ENCODE measurements around the gene INPP4A. TPM values are rescaled to one million over a fixed set of nuclear protein-coding genes. Genes with fewer than 3 reads are reported as not detected.

The INPP4A gene
- total and polyA plus RNA-seq, 9 of the 15 experiments (the other 6 are each of a cell fraction or from before 2014, with no cell fraction given), result 1.8 to 15.7 (median 8.3) TPM

DNA sequence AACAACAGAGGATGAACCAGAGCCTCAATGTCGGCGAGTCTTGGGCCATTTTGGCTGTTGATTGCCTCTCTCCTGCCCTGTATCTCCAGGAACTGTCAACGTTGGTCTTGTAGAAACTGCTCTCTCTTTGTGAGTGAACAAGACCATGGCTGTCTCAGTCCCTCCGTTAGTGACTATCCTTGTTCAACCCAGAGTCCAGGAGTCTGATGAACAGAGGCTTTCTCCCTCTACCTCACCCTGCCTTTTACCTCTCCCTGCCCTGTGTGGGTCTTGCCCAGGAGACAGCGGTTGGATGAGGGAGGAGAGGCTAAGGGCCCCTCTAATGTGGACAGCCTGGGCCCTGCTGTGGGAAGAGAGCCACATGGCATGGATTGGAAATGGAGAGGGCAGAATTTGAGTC lies 32.8 kb downstream of the INPP4A start:
- H3K9me3 ChIP-seq (replicated peaks; ENCODE audit: control insufficient read depth, insufficient read depth, low read depth, low read length), result no peaks in the 10 kb centered on the region
- no peak overlapping the region for H3K9ac ChIP-seq (ENCODE audit: insufficient read depth in 1 of 2, low read depth in 2 of 2, low read length in 2 of 2)
- no peak overlapping the region for H3K27ac ChIP-seq (ENCODE audit: extremely low read depth, low read depth, low read length)
- WGBS (ENCODE audit: insufficient coverage, low coverage, missing lambda C conversion rate), result 66% methylated on average over 5 of the region's 5 CpGs
- H3K36me3 ChIP-seq (ENCODE audit: control insufficient read depth, insufficient read depth, low read length), result no peaks in the 10 kb centered on the region
- H3K4me1 ChIP-seq (replicated peaks in 1 of 2; ENCODE audit: control insufficient read depth in 2 of 2, insufficient read depth in 2 of 2, low read length in 2 of 2), result peaks cover under 1 to 24% of the 10 kb centered on the region in 2 experiments; a peak in 2 of 5 replicates
- CTCF ChIA-PET (ENCODE audit: low intra/inter-chr PET ratio), result no interaction called here
- H4K20me1 ChIP-seq (replicated peaks; ENCODE audit: control insufficient read depth, insufficient read depth, low read length), result peaks cover 40% of the 10 kb centered on the region
- FAIRE-seq (no peak), ATAC-seq (no peak), DNase-seq (ENCODE audit: extremely low read depth in 1 of 4, low spot score in 3 of 4) (no peak)
- peaks cover 4% of the 10 kb centered on the region; the same call in 2 of the 3 replicates for H3K79me2 ChIP-seq (ENCODE audit: control insufficient read depth, insufficient read depth, low read length)
- H3K9me1 ChIP-seq (ENCODE audit: control insufficient read depth, insufficient read depth, low read length), result peaks cover 17% of the 10 kb centered on the region
- H3K4me3 ChIP-seq, result no peak overlapping the region
- no peak overlapping the region for H2AFZ ChIP-seq (ENCODE audit: low read depth, low read length)
- intact Hi-C loops (cut with micrococcal nuclease) (no loop called here), in situ Hi-C loops (cut with MboI) (no loop called here)
- H3K27me3 ChIP-seq (ENCODE audit: control insufficient read depth in 2 of 2, insufficient read depth in 2 of 2, low read length in 2 of 2), result no peaks in the 10 kb centered on the region
- POLR2A ChIA-PET, result interaction anchor here (1.4 kb wide), 1 partner anchor 13 kb away, joined by 5 read pairs; no protein-coding TSS in a partner anchor
- no peak overlapping the region for H3K4me2 ChIP-seq (ENCODE audit: insufficient read depth, low read length)
- no TSS peak for BruUV-seq (replicated peaks)
- TF ChIP-seq ZNF699 (CRISPR knock-in tag; IDR thresholded peaks at IDR 0.05; ENCODE audit: insufficient replicate concordance) (no peak), MEF2D (tag; conservative IDR thresholded peaks at IDR 0.05; ENCODE audit: low read depth) (no peak), ZNF436 (CRISPR knock-in tag; IDR thresholded peaks at IDR 0.05) (no peak), NFATC3 (IDR thresholded peaks at IDR 0.05) (no peak), ZNF263 (CRISPR knock-in tag; IDR thresholded peaks at IDR 0.05; ENCODE audit: borderline replicate concordance) (no peak), ARNT (IDR thresholded peaks at IDR 0.05) (no peak)
- TF ChIP-seq, protein P1, sequence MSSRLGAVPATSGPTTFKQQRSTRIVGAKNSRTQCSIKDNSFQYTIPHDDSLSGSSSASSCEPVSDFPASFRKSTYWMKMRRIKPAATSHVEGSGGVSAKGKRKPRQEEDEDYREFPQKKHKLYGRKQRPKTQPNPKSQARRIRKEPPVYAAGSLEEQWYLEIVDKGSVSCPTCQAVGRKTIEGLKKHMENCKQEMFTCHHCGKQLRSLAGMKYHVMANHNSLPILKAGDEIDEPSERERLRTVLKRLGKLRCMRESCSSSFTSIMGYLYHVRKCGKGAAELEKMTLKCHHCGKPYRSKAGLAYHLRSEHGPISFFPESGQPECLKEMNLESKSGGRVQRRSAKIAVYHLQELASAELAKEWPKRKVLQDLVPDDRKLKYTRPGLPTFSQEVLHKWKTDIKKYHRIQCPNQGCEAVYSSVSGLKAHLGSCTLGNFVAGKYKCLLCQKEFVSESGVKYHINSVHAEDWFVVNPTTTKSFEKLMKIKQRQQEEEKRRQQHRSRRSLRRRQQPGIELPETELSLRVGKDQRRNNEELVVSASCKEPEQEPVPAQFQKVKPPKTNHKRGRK (tag; IDR thresholded peaks at IDR 0.05), result no peak
- TF ChIP-seq, protein P2, sequence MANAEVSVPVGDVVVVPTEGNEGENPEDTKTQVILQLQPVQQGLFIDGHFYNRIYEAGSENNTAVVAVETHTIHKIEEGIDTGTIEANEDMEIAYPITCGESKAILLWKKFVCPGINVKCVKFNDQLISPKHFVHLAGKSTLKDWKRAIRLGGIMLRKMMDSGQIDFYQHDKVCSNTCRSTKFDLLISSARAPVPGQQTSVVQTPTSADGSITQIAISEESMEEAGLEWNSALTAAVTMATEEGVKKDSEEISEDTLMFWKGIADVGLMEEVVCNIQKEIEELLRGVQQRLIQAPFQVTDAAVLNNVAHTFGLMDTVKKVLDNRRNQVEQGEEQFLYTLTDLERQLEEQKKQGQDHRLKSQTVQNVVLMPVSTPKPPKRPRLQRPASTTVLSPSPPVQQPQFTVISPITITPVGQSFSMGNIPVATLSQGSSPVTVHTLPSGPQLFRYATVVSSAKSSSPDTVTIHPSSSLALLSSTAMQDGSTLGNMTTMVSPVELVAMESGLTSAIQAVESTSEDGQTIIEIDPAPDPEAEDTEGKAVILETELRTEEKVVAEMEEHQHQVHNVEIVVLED (CRISPR knock-in tag; IDR thresholded peaks at IDR 0.05), result no peak
- TF ChIP-seq, protein P3, sequence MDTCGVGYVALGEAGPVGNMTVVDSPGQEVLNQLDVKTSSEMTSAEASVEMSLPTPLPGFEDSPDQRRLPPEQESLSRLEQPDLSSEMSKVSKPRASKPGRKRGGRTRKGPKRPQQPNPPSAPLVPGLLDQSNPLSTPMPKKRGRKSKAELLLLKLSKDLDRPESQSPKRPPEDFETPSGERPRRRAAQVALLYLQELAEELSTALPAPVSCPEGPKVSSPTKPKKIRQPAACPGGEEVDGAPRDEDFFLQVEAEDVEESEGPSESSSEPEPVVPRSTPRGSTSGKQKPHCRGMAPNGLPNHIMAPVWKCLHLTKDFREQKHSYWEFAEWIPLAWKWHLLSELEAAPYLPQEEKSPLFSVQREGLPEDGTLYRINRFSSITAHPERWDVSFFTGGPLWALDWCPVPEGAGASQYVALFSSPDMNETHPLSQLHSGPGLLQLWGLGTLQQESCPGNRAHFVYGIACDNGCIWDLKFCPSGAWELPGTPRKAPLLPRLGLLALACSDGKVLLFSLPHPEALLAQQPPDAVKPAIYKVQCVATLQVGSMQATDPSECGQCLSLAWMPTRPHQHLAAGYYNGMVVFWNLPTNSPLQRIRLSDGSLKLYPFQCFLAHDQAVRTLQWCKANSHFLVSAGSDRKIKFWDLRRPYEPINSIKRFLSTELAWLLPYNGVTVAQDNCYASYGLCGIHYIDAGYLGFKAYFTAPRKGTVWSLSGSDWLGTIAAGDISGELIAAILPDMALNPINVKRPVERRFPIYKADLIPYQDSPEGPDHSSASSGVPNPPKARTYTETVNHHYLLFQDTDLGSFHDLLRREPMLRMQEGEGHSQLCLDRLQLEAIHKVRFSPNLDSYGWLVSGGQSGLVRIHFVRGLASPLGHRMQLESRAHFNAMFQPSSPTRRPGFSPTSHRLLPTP (IDR thresholded peaks at IDR 0.05; ENCODE audit: borderline replicate concordance, extremely low read depth, insufficient read length), result no peak
- TF ChIP-seq, protein P4, sequence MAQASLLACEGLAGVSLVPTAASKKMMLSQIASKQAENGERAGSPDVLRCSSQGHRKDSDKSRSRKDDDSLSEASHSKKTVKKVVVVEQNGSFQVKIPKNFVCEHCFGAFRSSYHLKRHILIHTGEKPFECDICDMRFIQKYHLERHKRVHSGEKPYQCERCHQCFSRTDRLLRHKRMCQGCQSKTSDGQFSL (CRISPR knock-in tag; IDR thresholded peaks at IDR 0.05), result no peak
- TF ChIP-seq, protein P4 (tag; IDR thresholded peaks at IDR 0.05), result no peak
